Fibroblast of the conjunctiva (primary cell): Measurements from ENCODE around the gene BMP5.

Experiments
- DNase-seq: peaks from one replicate; pipeline ENCODE4 v3.0.0-alpha.2; 2010; ENCODE audit warnings: low read depth

Gene BMP5

DNA sequence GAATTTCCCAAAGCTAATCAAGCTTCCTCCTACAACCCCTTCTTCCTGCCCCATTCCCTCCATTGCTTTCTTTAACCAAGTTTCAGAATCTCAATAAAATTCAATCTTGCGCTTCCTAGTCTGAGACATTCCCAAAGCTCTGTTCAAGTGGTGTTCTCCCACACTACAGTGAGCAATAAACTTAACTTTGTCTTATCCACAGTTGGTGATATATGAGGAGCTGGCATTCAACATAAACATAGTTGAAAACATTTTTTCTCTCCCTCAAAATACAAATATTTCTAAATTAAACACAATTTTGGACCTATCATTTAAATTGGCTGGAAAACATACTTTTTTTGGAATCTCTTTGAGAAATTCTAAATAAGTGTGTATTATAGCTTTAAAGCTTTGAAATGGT is 166.7 kb downstream of the BMP5 start:
- DNase-seq = no peak

GRCh38 chr6:55705451-55706440 is 169.6 kb downstream of the BMP5 start:
- DNase-seq = peak; percentile 4

DNA sequence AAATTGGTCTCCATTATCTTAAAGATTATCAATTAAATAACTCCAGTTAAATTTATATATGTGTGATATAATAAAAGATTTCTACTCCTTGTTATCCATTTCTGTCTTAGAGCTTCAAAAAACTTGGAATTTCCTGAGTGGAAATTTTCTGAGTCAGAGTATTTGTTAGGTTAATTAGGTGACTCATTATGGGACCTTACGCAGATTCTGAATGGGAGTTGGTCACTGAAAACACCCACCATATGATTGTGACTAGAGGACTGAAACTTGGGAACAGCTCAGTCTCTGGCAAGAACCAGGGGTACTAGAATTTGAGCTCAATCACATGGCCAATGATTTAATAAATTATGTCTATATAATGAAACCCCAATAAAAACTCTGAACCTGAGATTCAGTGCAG is 171.0 kb downstream of the BMP5 start:
- no peak for DNase-seq
